ENCODE measurements around the gene TFPI.

- TF ChIP-seq CTCF (IDR thresholded peaks at IDR 0.05) (no peak), POLR2A (IDR thresholded peaks at IDR 0.05) (no peak)
Measured at GRCh38 chr2:187505065-187505672, 49.1 kb downstream of the TFPI start.
